HL-60 (cell line): ENCODE results near the gene VAV2.

Experiments used
- POLR2AphosphoS5 ChIP-seq: IDR thresholded peaks from 2 replicates; pipeline ENCODE4 v1.6.1; 2012; ENCODE audit warnings: low read depth
- TF ChIP-seq, protein P1 (sequence below): IDR thresholded peaks from one replicate; pipeline ENCODE4 v1.5.1; 2011; ENCODE audit warnings: low read length, control low read depth, inconsistent platforms; ENCODE audit not compliant: insufficient read depth

DNA sequence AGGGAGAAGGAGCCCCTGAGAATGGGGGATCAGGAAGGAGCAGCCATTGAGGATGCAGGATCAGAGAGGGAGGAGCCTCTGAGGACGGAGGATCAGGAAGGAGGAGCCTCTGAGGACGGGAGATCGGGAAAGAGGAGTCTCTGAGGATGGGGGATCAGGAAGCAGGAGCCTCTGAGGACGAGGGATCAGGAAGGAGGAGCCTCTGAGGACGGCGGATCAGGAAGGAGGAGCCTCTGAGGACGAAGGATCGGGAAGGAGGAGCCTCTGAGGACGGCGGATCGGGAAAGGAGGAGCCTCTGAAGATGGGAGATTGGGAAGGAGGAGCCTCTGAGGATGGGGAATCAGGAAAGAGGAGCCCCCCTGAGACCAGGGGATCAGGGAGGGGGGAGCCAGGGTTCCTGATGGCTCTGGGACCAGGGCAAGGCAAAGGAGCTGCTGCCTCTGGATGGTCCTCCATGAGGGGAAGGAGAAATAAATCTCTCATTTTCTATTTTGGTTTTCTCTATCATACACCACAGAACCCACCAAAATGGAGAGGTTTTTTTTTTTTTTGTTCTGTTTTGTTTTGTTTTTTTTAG is 231.3 kb downstream of the VAV2 start:
- TF ChIP-seq, protein P1, sequence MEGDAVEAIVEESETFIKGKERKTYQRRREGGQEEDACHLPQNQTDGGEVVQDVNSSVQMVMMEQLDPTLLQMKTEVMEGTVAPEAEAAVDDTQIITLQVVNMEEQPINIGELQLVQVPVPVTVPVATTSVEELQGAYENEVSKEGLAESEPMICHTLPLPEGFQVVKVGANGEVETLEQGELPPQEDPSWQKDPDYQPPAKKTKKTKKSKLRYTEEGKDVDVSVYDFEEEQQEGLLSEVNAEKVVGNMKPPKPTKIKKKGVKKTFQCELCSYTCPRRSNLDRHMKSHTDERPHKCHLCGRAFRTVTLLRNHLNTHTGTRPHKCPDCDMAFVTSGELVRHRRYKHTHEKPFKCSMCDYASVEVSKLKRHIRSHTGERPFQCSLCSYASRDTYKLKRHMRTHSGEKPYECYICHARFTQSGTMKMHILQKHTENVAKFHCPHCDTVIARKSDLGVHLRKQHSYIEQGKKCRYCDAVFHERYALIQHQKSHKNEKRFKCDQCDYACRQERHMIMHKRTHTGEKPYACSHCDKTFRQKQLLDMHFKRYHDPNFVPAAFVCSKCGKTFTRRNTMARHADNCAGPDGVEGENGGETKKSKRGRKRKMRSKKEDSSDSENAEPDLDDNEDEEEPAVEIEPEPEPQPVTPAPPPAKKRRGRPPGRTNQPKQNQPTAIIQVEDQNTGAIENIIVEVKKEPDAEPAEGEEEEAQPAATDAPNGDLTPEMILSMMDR = no peak
- TF ChIP-seq POLR2AphosphoS5 = no peak
